Activated CD8-positive, alpha-beta T cell treated with anti-CD3 and anti-CD28 coated beads for 36 hours (primary cell): ENCODE results near the gene HM13. TPM values are rescaled to one million over a fixed set of nuclear protein-coding genes. Genes with fewer than 3 reads are reported as not detected.

Source experiments
- ATAC-seq: fragments of 200-7000 bp; cut with Tn5 transposase; one replicate; pipeline ENCODE4 v1.10.0; 2021; ENCODE audit warnings: mild to moderate bottlenecking, moderate library complexity
- CTCF ChIA-PET: fragments of 350-600 bp; sonication (Branson Sonifier 250); formaldehyde crosslinking; loops from one replicate; lab custom pipeline; 2021; ENCODE audit warnings: antibody characterized with exemption; lab: Charles Lee
- POLR2A ChIA-PET: fragments of 350-600 bp; sonication (Branson Sonifier 250); formaldehyde crosslinking; loops from one replicate; lab custom pipeline; 2021; ENCODE audit warnings: antibody characterized with exemption; lab: Charles Lee
- DNase-seq: peaks from one replicate; pipeline ENCODE4 v3.0.0-alpha.2; 2020
- H3K27ac Mint-ChIP-seq: one replicate; pipeline ENCODE4 v1.8.0; 2021; ENCODE audit warnings: mild to moderate bottlenecking, mixed read lengths
- H3K27me3 Mint-ChIP-seq: one replicate; pipeline ENCODE4 v1.8.0; 2021; ENCODE audit warnings: mixed read lengths
- H3K36me3 Mint-ChIP-seq: one replicate; pipeline ENCODE4 v1.8.0; 2021; ENCODE audit warnings: low read depth, mixed read lengths
- H3K4me1 Mint-ChIP-seq: one replicate; pipeline ENCODE4 v1.8.0; 2021; ENCODE audit warnings: low read depth, mixed read lengths
- H3K4me3 Mint-ChIP-seq: one replicate; pipeline ENCODE4 v1.8.0; 2021; ENCODE audit warnings: mild to moderate bottlenecking, moderate library complexity, mixed read lengths
- H3K9me3 Mint-ChIP-seq: one replicate; pipeline ENCODE4 v1.8.0; 2021; ENCODE audit warnings: mixed read lengths
- intact Hi-C: fragments of 100-400 bp; cut with micrococcal nuclease; formaldehyde crosslinking; loops from one replicate; pipeline ENCODE4 v1.10.0; 2022
- total RNA-seq, 2 experiments: library from RNA; stranded (reverse); gene quantifications; one replicate each; pipeline ENCODE4 v1.2.3, GENCODE V29; 2021
- TF ChIP-seq, protein P1 (sequence below): fragments of 200-600 bp; IDR thresholded peaks from one replicate; pipeline ENCODE4 v1.8.0; 2022; ENCODE audit warnings: antibody characterized with exemption, mild to moderate bottlenecking

Gene HM13
- total RNA-seq, 2 experiments from 2014 or later, result 91.6 to 95.5 TPM

GRCh38 chr20:31567380-31567720, 53.1 kb downstream of the HM13 start:
- Mint-ChIP-seq H3K4me1 (peaks cover 41% of the 10 kb centered on the region), H3K36me3 (peaks cover 25% of the 10 kb centered on the region), H3K27ac (peak overlapping the region; percentile 28), H3K9me3 (no peaks in the 10 kb centered on the region), H3K4me3 (no peak overlapping the region), H3K27me3 (no peaks in the 10 kb centered on the region)
- CTCF ChIA-PET, result interaction anchor here (0.9 to 30.6 kb wide), 10 partner anchors 9 to 156 kb away, joined by 3 to 1008 read pairs (median 9); partner anchors contain the start of genes BCL2L1 and ID1
- ATAC-seq (no peak), DNase-seq (no peak)
- intact Hi-C loops, result no loop called here
- POLR2A ChIA-PET, result interaction anchor here (0.6 to 6.0 kb wide), 6 partner anchors 16 to 156 kb away, joined by 3 to 38 read pairs (median 4); partner anchors contain the start of gene ID1
- TF ChIP-seq, protein P1, sequence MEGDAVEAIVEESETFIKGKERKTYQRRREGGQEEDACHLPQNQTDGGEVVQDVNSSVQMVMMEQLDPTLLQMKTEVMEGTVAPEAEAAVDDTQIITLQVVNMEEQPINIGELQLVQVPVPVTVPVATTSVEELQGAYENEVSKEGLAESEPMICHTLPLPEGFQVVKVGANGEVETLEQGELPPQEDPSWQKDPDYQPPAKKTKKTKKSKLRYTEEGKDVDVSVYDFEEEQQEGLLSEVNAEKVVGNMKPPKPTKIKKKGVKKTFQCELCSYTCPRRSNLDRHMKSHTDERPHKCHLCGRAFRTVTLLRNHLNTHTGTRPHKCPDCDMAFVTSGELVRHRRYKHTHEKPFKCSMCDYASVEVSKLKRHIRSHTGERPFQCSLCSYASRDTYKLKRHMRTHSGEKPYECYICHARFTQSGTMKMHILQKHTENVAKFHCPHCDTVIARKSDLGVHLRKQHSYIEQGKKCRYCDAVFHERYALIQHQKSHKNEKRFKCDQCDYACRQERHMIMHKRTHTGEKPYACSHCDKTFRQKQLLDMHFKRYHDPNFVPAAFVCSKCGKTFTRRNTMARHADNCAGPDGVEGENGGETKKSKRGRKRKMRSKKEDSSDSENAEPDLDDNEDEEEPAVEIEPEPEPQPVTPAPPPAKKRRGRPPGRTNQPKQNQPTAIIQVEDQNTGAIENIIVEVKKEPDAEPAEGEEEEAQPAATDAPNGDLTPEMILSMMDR, result no peak

GRCh38 chr20:31568041-31568731, 53.9 kb downstream of the HM13 start:
- H3K4me1 Mint-ChIP-seq, result peaks cover 45% of the 10 kb centered on the region
- H3K27ac Mint-ChIP-seq, result no peak overlapping the region
- H3K9me3 Mint-ChIP-seq, result no peaks in the 10 kb centered on the region
- no peak overlapping the region for H3K4me3 Mint-ChIP-seq
- H3K36me3 Mint-ChIP-seq, result peaks cover 19% of the 10 kb centered on the region
- TF ChIP-seq, protein P1, result no peak
- DNase-seq, result no peak
- ChIA-PET CTCF (interaction anchor here (0.6 to 30.6 kb wide), 11 partner anchors 9 to 155 kb away, joined by 3 to 1008 read pairs (median 12); partner anchors contain the start of genes BCL2L1, HM13 and ID1), POLR2A (interaction anchor here (0.5 to 6.0 kb wide), 7 partner anchors 14 to 46 kb away, joined by 3 to 38 read pairs (median 3); partner anchors contain the start of gene ID1)
- H3K27me3 Mint-ChIP-seq, result no peaks in the 10 kb centered on the region
- ATAC-seq, result no peak
- intact Hi-C loops, result no loop called here

- Mint-ChIP-seq H3K9me3 (no peaks in the 10 kb centered on the region), H3K27ac (no peak overlapping the region), H3K36me3 (peaks cover 19% of the 10 kb centered on the region), H3K4me1 (peaks cover 51% of the 10 kb centered on the region), H3K4me3 (no peak overlapping the region), H3K27me3 (no peaks in the 10 kb centered on the region)
- TF ChIP-seq, protein P1, result no peak
- intact Hi-C loops, result no loop called here
- ATAC-seq, result no peak
- no peak for DNase-seq
- CTCF ChIA-PET, result interaction anchor here (0.9 to 30.6 kb wide), 13 partner anchors 9 to 154 kb away, joined by 3 to 1008 read pairs (median 8); partner anchors contain the start of genes BCL2L1 and ID1
- POLR2A ChIA-PET, result interaction anchor here (0.5 to 6.0 kb wide), 2 partner anchors 37 to 45 kb away, joined by 3 to 38 read pairs; partner anchors contain the start of gene ID1
Observed at GRCh38 chr20:31568773-31569162, 54.5 kb downstream of the HM13 start.

DNA sequence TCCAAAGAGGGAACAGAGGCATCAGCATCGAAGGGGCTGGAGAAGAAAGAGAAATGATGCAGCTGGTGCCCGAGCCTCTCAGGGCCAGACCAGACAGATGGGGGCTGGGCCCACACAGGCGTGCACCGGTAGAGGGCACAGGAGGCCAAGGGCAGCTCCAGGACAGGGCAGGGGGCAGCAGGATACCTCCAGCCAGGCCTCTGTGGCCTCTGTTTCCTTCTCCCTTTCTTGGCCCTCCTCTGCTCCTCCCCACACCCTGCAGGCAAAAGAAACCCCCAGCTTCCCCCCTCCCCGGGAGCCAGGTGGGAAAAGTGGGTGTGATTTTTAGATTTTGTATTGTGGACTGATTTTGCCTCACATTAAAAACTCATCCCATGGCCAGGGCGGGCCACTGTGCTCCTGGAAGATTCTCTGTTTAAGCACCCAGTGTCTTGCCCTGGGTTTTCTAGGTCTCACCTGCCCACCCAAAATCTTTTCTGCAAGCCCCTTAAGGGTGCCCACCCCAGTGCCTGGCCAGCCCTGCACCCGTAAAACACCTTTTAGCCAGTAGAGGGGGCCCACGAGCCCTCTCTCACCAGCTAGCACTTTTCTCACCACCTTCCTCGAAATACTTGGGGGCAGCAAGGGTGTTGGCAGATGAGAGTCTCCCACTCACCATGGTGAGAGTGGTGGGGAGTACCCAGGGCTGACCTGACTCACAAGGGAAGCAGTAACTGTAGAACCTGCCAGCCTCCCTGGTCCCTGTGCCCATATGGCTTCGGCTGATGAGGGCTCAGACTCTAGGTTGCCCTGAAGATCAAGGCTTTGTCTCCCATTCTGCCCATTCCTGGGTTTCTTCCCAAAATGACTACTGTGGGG, 55.1 kb downstream of the HM13 start:
- intact Hi-C loops, result no loop called here
- ChIA-PET CTCF (interaction anchor here (0.6 to 30.6 kb wide), 20 partner anchors 9 to 154 kb away, joined by 3 to 1008 read pairs (median 4); partner anchors contain the start of genes BCL2L1 and ID1), POLR2A (interaction anchor here (1.0 to 6.0 kb wide), 4 partner anchors 17 to 154 kb away, joined by 3 to 38 read pairs (median 4); partner anchors contain the start of gene ID1)
- H3K27ac Mint-ChIP-seq, result peak overlapping the region; percentile 67
- TF ChIP-seq, protein P1, result peak; percentile 87
- no peaks in the 10 kb centered on the region for H3K27me3 Mint-ChIP-seq
- DNase-seq (peak; percentile 84), ATAC-seq (peak; percentile 40)
- peaks cover 53% of the 10 kb centered on the region for H3K4me1 Mint-ChIP-seq
- no peak overlapping the region for H3K4me3 Mint-ChIP-seq
- peaks cover 14% of the 10 kb centered on the region for H3K36me3 Mint-ChIP-seq
- no peaks in the 10 kb centered on the region for H3K9me3 Mint-ChIP-seq
